Esophagus squamous epithelium (tissue), 5 donors: Measurements from ENCODE around the gene RNF112. TPM values are rescaled to one million over a fixed set of nuclear protein-coding genes. Genes with fewer than 3 reads are reported as not detected.

ENCODE experiments used
- DNase-seq: peaks from one replicate; lab custom pipeline; 2025; lab: John Stamatoyannopoulos, UW
- H3K27ac ChIP-seq, 4 donors: fragments of 200-600 bp; sonication (generic); one replicate each; pipeline ENCODE4 v1.5.1; 2016 to 2019; ENCODE audit warnings: mild to moderate bottlenecking in 1 of 4
- H3K27me3 ChIP-seq, 4 donors: fragments of 200-600 bp; sonication (generic); 1 replicate in 3 of 4; 2 replicates in 1 of 4; pipeline versions ENCODE4 v1.5.1 to v1.6.0; 2017 to 2021; ENCODE audit warnings: antibody characterized with exemption in 1 of 4
- H3K36me3 ChIP-seq, 3 donors: fragments of 200-600 bp; sonication (generic); one replicate each; pipeline ENCODE4 v1.5.1; 2016 to 2019
- H3K4me1 ChIP-seq, 3 donors: fragments of 200-600 bp; sonication (generic); one replicate each; pipeline ENCODE4 v1.5.1; 2017 to 2019
- H3K4me3 ChIP-seq, 4 donors: fragments of 200-600 bp; sonication (generic); 1 replicate in 3 of 4; 2 replicates in 1 of 4; pipeline ENCODE4 v1.5.1; 2016 to 2019; ENCODE audit warnings: mild to moderate bottlenecking in 2 of 4, moderate library complexity in 1 of 4
- H3K9me3 ChIP-seq, 3 donors: fragments of 200-600 bp; sonication (generic); one replicate each; pipeline ENCODE4 v1.5.1; 2016 to 2019
- POLR2A ChIP-seq, 4 donors: fragments of 450-650 bp; IDR thresholded peaks; one replicate each; pipeline ENCODE4 v1.6.1; 2017; ENCODE audit warnings: antibody characterized with exemption in 4 of 4, mild to moderate bottlenecking in 4 of 4, moderate library complexity in 3 of 4
- WGBS, 2 donors: methylation state at CpG; one replicate each; pipeline ENCODE4 v1.1.5; 2018; 5-methylcytosine and 5-hydroxymethylcytosine counted together
- intact Hi-C: fragments of 100-400 bp; cut with DNase I; formaldehyde crosslinking; loops from one replicate; pipeline ENCODE4 v1.15.0; 2022
- total RNA-seq, 4 donors: library from RNA; depleted of rRNA; stranded (reverse); fragments of >200 nt; gene quantifications; one replicate each; pipeline ENCODE4 v1.1.0, GENCODE V29; 2016
- TF ChIP-seq, protein P1 (sequence below), 6 experiments: fragments of 450-650 bp in 4 of 6; fragments of 200-600 bp in 2 of 6; sonication (generic) in 2 of 6; IDR thresholded peaks; one replicate each; pipeline ENCODE4 v1.5.1; 2016 to 2019; ENCODE audit warnings: antibody characterized with exemption in 6 of 6, mild to moderate bottlenecking in 4 of 6, moderate library complexity in 4 of 6
- donor health status: DM: yes; HTN: yes; CAD: no.

Gene RNF112
- total RNA-seq, 4 donors from 2014 or later, result 0.45 to 1.5 (median 0.92) TPM; not detected in 1

DNA sequence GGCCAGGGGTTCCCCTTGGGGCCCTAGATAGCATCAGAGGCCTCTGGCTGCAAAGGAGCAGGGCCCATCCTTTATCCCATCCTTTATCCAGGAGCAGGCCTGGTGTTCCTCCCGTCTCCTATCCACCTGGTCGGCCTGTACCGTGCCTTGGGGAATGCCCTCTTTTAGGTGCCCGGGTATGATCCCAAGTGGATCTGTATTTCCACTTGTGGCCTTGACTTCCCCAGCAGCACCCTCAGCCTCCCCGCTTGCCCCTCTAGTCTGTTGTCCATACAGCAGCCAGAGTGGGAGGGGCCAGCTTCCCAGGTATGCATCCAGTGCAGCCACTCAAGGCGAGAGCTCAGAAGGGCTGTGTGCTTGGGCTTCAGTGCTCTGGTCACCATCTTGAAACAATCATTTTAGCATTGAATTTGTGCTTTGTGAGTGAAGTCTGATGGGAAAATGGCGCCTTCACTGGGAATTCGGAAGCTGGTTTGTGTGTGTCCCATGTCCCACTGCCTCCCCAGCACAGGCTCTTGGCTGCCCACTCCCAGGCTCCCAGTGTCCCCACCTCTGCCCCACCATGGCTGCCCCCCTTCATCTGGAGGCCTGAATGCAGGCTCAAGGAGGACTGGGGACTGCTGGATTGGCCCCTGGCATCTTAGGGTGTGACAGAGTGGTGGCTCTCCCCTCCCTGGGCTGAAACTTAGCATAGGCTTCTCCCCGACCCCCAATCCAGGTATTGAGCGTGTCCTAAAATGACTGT, 3.3 kb upstream of the RNF112 start:
- H3K4me1 ChIP-seq, result peaks cover 0 to 25% (median 8%) of the 10 kb centered on the region in 3 donors
- H3K27me3 ChIP-seq, result peaks cover 0 to 3% (median 0%) of the 10 kb centered on the region in 4 donors
- TF ChIP-seq POLR2A (IDR thresholded peaks at IDR 0.05), result no peak
- TF ChIP-seq, protein P1, sequence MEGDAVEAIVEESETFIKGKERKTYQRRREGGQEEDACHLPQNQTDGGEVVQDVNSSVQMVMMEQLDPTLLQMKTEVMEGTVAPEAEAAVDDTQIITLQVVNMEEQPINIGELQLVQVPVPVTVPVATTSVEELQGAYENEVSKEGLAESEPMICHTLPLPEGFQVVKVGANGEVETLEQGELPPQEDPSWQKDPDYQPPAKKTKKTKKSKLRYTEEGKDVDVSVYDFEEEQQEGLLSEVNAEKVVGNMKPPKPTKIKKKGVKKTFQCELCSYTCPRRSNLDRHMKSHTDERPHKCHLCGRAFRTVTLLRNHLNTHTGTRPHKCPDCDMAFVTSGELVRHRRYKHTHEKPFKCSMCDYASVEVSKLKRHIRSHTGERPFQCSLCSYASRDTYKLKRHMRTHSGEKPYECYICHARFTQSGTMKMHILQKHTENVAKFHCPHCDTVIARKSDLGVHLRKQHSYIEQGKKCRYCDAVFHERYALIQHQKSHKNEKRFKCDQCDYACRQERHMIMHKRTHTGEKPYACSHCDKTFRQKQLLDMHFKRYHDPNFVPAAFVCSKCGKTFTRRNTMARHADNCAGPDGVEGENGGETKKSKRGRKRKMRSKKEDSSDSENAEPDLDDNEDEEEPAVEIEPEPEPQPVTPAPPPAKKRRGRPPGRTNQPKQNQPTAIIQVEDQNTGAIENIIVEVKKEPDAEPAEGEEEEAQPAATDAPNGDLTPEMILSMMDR (IDR thresholded peaks at IDR 0.05), result no peak
- H3K27ac ChIP-seq, result no peak overlapping the region
- no peak for DNase-seq
- intact Hi-C loops, result no loop called here
- no peaks in the 10 kb centered on the region for H3K9me3 ChIP-seq
- H3K4me3 ChIP-seq, result no peak overlapping the region
- WGBS, 2 donors, result 95 to 100% methylated on average over 7 of the region's 10 CpGs
- H3K36me3 ChIP-seq, result no peaks in the 10 kb centered on the region

DNA sequence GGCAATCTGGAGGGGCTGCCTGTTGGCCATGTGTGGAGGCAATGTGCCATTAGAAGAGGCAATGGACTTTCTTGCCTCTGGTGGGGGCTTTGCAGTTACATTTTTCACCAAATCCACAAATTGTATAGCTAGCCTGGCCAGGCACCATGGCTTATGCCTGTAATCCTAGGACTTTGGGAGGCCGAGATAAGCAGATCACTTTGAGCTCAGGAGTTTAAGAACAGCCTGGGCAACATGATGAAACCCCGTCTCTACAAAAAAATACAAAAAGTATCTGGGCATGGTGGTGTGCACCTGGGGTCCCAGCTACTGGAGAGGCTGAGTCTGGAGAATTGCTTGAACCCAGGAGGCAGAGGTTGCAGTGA, 2.7 kb upstream of the RNF112 start:
- no peak for DNase-seq
- TF ChIP-seq POLR2A (IDR thresholded peaks at IDR 0.05), result no peak
- TF ChIP-seq, protein P1 (IDR thresholded peaks at IDR 0.05), result no peak
- 94 to 95% methylated on average over 2 of the region's 2 CpGs for WGBS, 2 donors
- H3K27me3 ChIP-seq, result peaks cover 0 to 8% (median 0%) of the 10 kb centered on the region in 4 donors
- peaks cover 0 to 25% (median 8%) of the 10 kb centered on the region in 3 donors for H3K4me1 ChIP-seq
- intact Hi-C loops, result no loop called here
- H3K4me3 ChIP-seq, result no peak overlapping the region
- no peaks in the 10 kb centered on the region for H3K9me3 ChIP-seq
- H3K36me3 ChIP-seq, result no peaks in the 10 kb centered on the region
- no peak overlapping the region for H3K27ac ChIP-seq

DNA sequence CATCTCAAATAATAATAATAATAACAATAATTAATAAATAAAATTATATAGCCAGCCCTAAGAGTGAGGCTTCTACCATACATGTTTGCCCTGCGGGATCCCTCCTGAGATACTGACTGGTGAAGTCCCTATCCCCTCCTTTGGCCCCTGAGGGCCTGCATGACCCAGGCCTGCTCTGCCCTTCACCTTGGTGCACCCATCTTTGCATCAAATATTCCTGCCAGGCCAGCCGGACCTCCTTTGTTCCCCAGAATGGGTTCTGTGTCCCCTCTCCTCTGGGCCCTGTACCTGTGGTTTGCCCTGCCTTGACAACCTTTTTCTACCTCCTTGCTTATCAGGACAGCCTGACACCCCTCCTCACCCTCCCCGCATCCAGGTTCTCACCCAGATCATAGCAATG, 2.0 kb upstream of the RNF112 start:
- no peaks in the 10 kb centered on the region for H3K36me3 ChIP-seq
- H3K9me3 ChIP-seq, result no peaks in the 10 kb centered on the region
- H3K4me1 ChIP-seq, result peaks cover 0 to 25% (median 8%) of the 10 kb centered on the region in 3 donors
- no peak overlapping the region for H3K27ac ChIP-seq
- H3K4me3 ChIP-seq, result no peak overlapping the region
- DNase-seq, result no peak
- peaks cover 0 to 8% (median 0%) of the 10 kb centered on the region in 4 donors for H3K27me3 ChIP-seq
- WGBS, 2 donors, result 85 to 88% methylated on average over 3 of the region's 3 CpGs
- intact Hi-C loops, result no loop called here
- TF ChIP-seq, protein P1 (IDR thresholded peaks at IDR 0.05), result no peak
- TF ChIP-seq POLR2A (IDR thresholded peaks at IDR 0.05), result no peak

DNA sequence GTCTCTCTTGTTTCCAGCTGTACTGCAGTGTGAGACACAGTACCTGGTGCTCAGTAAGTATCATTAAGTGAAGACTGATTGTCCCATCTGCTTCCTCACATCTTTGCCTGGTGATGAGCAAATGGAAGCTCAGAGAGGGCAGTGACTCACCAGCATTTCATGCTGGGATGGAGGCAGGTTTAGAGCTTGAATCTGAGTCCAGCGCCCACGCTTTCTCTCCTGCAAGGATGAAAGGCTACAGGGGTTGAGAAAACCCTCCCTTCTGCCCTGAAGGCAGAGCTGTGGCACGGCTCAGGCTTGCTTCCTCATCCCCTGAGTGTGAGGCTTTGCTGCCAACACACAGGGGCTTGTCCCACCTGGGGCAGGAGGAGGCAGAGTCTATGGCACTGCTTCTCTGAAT, 1.5 kb upstream of the RNF112 start:
- 0 to 66% methylated on average over 2 to 3 of the region's 3 CpGs for WGBS, 2 donors
- TF ChIP-seq, protein P1 (IDR thresholded peaks at IDR 0.05), result no peak
- no peak for TF ChIP-seq POLR2A (IDR thresholded peaks at IDR 0.05)
- no peak overlapping the region for H3K27ac ChIP-seq
- H3K9me3 ChIP-seq, result no peaks in the 10 kb centered on the region
- peaks cover 0 to 25% (median 8%) of the 10 kb centered on the region in 3 donors for H3K4me1 ChIP-seq
- intact Hi-C loops, result no loop called here
- H3K36me3 ChIP-seq, result no peaks in the 10 kb centered on the region
- peaks cover 0 to 8% (median 0%) of the 10 kb centered on the region in 4 donors for H3K27me3 ChIP-seq
- H3K4me3 ChIP-seq, result no peak overlapping the region
- no peak for DNase-seq

DNA sequence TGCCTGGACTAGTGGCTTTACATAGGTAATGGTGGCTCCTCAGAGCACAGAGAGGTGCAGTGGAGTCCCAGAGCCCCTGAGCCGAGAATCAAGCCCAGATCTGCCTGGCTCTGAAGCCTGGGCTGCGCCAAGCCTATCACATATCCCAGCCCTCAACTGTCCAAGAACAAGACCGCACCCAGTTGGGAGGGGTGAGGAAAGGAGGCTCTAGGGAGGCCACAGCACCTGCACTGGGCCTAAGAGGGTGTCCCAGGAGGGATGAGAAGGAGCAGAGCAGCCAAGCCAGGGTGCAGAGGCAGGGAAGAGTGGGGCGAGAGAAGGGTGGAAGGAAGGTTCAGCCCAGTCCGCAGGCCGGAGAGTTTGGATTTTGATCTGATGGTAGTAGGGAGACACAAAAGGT, 941 bp upstream of the RNF112 start:
- WGBS, 2 donors, result 85 to 89% methylated on average over 3 to 4 of the region's 6 CpGs
- no peak for DNase-seq
- intact Hi-C loops, result no loop called here

More for the DNA sequence above, 941 bp upstream of the RNF112 start:
- Histone ChIP-seq H3K9me3 (no peaks in the 10 kb centered on the region), H3K27me3 (peaks cover 0 to 9% (median 0%) of the 10 kb centered on the region in 4 donors), H3K36me3 (no peaks in the 10 kb centered on the region), H3K4me3 (no peak overlapping the region), H3K4me1 (peaks cover 0 to 25% (median 8%) of the 10 kb centered on the region in 3 donors), H3K27ac (no peak overlapping the region)
- TF ChIP-seq, protein P1 (IDR thresholded peaks at IDR 0.05), result no peak
- no peak for TF ChIP-seq POLR2A (IDR thresholded peaks at IDR 0.05)
